Esophagus squamous epithelium (tissue), 4 donors: Measurements from ENCODE around the gene CCDC136.

ENCODE experiments used
- POLR2A ChIP-seq, 4 donors: fragments of 450-650 bp; IDR thresholded peaks; one replicate each; pipeline ENCODE4 v1.6.1; 2017; ENCODE audit warnings: antibody characterized with exemption in 4 of 4, mild to moderate bottlenecking in 4 of 4, moderate library complexity in 3 of 4
- TF ChIP-seq, protein P1 (sequence below), 6 experiments: fragments of 450-650 bp in 4 of 6; fragments of 200-600 bp in 2 of 6; sonication (generic) in 2 of 6; IDR thresholded peaks; one replicate each; pipeline ENCODE4 v1.5.1; 2016 to 2019; ENCODE audit warnings: antibody characterized with exemption in 6 of 6, mild to moderate bottlenecking in 4 of 6, moderate library complexity in 4 of 6

DNA sequence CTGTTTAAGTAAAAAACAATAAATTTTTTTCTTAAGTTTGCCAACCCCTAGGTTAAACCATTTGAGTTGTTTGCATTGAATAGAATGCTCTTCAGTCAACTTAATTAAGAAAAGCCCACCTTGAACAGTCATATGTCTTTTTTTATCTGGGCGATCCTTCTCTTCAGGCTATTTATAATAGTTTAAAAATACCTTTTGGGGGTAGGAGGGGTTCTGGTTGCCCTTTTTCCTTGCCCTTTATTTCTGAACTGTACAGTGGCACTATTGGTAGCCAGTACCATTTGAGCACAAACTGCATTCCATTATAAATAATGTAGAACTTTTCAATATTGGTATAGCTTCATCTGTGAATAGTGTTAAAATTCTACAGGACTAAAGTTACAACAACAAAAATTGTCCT lies 39.5 kb upstream of the CCDC136 start:
- no peak for TF ChIP-seq POLR2A (IDR thresholded peaks at IDR 0.05)
- TF ChIP-seq, protein P1, sequence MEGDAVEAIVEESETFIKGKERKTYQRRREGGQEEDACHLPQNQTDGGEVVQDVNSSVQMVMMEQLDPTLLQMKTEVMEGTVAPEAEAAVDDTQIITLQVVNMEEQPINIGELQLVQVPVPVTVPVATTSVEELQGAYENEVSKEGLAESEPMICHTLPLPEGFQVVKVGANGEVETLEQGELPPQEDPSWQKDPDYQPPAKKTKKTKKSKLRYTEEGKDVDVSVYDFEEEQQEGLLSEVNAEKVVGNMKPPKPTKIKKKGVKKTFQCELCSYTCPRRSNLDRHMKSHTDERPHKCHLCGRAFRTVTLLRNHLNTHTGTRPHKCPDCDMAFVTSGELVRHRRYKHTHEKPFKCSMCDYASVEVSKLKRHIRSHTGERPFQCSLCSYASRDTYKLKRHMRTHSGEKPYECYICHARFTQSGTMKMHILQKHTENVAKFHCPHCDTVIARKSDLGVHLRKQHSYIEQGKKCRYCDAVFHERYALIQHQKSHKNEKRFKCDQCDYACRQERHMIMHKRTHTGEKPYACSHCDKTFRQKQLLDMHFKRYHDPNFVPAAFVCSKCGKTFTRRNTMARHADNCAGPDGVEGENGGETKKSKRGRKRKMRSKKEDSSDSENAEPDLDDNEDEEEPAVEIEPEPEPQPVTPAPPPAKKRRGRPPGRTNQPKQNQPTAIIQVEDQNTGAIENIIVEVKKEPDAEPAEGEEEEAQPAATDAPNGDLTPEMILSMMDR (IDR thresholded peaks at IDR 0.05), result no peak
